Dedifferentiated amniotic fluid mesenchymal stem cell (primary cell): ENCODE data around the gene ZDHHC13.
A peak's percentile ranks its signal among the peaks of the same experiment; 100 is the strongest.

Experiments
- DNase-seq: peaks from one replicate; pipeline ENCODE4 v3.0.0-alpha.2; 2016; ENCODE audit errors: extremely low spot score

The ZDHHC13 gene, protein sequence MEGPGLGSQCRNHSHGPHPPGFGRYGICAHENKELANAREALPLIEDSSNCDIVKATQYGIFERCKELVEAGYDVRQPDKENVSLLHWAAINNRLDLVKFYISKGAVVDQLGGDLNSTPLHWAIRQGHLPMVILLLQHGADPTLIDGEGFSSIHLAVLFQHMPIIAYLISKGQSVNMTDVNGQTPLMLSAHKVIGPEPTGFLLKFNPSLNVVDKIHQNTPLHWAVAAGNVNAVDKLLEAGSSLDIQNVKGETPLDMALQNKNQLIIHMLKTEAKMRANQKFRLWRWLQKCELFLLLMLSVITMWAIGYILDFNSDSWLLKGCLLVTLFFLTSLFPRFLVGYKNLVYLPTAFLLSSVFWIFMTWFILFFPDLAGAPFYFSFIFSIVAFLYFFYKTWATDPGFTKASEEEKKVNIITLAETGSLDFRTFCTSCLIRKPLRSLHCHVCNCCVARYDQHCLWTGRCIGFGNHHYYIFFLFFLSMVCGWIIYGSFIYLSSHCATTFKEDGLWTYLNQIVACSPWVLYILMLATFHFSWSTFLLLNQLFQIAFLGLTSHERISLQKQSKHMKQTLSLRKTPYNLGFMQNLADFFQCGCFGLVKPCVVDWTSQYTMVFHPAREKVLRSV

DNA sequence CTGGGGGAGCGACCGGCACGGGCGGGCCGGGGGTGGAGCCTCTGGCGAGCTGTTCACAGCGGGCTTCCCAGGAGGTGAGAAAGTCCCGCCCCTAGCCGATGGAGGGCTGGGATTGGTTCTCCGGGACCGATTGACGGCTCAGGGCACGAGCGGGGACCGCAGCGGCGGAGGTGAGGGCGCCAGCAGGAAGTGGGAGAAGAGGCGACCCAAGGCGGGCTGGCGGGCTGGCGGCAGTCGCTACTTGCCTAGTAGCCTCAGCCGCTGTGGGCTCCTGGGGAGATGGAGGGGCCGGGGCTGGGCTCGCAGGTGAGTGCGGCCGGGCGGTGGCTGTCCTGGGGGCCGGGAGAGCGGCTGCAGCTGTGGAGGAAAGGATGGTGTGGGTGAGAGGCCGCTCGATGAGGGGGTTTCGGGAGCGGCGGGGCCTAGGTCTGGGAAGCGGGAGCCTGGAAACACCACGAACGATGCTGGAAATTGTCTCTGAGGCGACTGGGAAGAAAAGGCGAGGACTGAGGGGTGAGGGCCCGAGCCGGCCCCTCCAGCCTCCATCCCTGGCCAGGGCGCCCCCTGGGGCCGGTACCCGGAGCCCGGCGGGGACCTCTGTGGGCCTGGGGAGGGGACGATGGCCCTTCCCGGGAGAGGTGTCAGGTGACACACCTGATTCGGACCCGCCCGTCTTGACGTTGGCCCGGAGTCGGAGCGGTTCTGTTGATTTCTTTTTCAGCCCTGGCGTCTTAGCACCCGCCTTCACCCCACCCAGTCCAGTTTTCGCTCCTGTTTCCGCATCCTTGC lies at the start of gene ZDHHC13:
Gene ZDHHC13, plus strand, starts transcription at position 198 of the 789 bp plus-strand sequence. Its CDS starts 82 bp downstream, at position 280.
- peak; percentile 86 for DNase-seq

DNA sequence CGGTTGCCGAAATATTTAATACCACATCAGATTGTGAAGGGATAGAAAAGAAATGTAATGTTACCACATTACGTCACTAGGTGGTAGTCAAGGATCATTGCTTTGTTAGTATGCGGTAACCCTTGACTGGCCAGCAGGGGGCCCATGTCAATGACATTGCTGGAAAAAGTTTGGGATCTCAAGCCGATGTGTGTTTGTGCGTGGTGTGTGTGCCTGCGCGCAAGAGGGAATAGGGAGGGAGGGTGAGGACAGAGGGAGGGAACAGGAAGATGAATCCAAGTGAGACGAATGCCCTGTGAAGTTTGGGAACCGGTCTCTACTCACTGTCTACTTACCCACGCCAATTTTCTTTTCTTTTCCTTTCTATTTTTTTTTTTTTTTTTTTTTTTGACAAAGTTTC lies 45.7 kb upstream of the ZDHHC13 start:
- DNase-seq = peak; percentile 86

DNA sequence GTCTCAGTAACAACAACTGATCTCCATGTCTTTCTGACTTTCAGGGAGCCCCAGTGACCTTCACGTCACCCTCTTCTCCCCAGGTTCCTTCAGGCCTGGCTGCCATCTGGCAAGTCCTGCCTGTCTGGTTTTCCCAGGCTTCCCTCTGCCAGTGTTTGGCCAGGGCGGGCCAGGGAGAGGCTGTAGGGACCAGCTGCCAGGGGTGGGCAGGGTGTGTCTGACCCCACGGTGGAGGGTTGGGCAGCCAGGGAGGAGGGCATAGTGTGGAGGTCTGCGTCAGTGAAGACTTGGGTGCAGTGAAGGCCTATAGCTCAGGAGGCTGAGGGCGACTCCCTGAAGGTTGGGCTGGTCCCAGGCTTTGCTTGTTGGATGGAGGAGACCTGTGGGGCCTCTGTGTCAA lies 44.5 kb upstream of the ZDHHC13 start:
- DNase-seq = no peak

DNA sequence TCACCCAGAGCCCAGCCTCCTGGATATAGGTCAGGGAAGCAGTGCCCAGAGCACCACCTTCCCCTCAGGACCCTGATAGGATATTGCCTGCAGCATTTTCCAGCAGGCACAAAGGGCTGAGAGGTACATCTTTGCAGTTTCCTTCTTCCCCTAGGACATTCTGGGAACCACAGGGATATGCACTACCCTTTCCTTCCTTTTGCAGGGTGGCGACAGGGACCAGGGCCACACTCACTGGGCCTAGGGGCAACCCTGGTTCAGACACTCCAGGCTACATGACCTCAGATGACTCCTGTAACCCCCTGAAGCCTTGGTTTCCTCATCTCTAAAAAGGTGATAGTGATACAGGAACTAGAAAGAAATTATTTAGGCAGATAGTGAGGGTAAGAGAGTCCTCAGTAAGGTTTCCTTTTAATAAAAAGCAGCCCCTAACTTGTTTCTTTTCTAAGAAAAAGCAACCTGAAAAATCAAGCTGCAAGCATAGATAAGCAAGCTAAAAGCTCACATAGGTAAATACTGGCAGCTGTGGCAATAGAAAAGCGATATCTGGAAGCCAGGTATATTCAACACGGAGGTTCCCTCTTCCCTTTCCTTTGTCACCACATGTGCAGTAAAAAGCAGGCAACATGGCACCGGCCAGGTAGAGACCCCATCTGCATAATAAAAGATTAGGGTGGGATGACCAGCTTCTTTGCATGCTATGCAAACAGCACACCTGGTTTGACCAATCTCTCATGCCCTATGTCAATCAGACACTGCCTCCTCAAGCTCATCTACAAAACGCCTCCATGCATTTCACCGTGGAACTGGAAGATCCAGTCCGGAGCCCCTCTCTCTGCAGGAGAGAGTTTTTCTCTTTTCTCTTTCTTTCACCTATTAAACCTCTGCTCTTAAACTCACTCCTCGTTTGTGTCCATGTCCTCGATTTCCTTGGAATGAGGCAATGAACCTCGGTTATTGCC lies 43.2 kb upstream of the ZDHHC13 start:
- DNase-seq = no peak

DNA sequence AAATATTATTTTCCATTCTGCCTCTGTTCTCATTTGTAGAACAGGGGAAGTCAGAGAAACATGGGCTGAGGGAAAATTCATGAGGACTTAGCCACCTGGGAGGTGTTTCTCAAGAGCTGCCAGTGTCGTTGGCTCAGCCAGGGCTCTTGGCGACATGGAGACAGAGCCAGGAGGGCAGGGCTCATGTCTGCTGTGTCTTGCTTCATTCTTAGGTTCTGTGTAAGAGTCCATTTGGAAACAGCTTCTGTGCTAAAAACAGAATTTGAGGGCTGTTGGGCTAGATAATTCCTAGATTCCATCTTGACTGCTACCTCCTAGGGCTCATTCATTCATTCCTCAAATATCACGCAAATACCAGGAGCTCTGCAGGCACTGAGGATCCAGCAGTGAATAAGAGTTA lies 41.3 kb upstream of the ZDHHC13 start:
- DNase-seq = no peak

DNA sequence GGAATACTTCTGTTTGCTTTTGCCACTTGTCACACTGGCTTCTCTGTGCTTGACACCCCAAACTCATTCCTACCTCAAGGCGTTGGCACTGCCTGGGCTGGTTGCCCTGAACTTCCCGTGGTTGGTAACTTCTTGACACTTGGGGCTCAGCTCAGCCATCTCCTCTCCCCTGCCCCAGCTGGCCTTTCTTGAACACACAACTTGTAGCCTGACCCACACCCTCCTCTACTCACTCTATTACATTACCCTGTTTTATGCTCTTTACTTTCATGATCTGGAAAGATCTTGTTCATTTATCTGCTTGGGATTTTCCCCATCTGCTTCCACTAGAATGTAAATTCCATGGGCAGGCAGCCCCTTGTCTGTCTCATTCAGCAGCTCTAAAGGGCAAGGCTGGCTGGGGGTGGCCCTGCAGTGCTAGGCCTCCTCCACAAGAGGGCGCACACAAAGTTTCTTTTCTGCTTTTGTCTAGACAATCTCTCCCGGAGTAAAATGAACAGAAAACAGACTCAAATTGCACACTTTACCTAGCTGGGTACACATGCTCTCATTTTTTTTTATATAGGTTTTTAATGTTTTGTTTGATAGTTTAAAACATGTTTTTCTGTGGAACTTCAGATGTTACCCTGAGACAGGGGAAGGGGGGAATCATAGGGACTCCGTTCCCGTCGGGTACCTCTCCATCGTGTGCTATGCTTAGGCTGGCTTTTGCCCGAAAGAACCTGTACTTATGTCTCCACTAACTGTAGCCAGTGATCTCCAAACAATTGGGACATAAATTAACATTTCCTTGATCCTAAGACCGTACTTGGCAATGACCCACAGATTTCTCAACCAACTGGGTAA lies 40.0 kb upstream of the ZDHHC13 start:
- peak; percentile 49 for DNase-seq

DNA sequence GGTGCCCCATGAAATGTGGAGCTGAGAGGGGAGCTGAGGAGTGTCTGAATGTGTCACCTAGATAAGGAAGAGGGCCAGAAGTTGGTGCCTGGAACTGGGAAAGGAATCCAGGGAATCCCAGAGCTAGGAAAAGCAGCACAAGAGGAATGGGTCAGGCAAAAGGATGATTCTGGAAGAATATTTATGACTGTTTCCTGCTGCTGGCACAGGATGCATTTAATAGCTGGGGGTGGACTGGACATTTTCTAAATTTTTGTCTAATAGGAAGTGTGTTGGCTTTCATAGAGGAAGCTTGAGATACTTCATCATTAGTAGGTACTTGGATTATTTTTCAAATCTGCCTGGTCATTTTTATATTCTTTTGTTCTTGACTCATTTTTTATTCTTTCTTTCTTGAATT lies 39.0 kb upstream of the ZDHHC13 start:
- no peak for DNase-seq

DNA sequence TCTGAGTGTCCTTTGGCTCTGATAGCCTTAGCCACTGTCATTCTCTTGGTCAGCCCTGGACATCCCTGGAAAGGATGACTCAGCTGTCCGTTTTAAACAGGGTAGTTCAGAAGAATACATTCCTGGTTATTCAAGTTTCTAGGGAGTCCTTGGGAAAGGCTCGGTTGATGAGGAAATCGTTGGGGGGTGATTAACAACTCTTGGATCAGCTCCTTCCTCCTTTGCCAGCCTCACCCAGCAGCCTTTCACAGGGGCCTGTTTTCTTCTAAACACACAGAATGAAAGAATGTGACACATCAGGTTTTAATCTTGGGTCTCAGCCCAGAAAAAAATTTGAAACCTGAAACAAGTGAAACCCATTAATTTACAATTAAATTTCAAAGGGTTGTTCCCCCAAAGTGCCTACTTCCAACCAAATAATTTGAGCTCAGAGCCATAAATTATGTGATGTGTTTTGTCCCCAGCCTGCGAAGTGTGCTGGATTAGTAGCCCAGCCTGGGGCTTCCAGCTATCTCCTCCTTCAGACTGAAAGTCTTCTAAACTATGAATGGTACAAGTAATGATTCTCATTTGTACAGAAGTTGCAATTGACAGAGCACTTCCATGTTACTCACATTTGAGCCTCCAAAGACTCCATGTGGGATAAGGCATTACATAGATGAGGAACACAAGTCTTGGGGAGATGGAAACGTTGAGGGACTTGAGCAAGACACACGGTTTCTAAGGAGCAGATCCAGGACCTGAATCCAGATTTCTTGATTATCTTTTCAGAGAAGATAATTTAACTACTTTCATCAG lies 37.1 kb upstream of the ZDHHC13 start:
- peak; percentile 56 for DNase-seq

DNA sequence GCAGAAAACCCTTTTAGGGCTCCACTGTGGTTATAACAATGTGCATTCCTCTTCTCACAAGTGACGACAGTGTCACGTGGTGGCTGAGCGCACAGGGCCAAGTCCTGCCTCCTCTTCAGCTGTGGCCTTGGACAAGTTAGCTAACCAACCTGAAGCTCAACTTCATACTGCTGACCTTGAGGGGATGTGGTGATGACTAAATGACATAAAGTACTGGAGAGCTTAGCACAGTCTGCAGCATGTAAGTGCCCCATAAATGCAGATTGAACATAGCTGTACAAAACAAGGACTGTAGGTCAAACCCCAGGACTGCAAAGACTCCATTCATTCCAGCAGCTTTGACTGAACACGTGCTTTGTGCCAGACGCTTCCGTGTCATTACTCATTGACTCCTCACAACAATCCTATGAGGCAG lies 36.4 kb upstream of the ZDHHC13 start:
- DNase-seq = no peak

DNA sequence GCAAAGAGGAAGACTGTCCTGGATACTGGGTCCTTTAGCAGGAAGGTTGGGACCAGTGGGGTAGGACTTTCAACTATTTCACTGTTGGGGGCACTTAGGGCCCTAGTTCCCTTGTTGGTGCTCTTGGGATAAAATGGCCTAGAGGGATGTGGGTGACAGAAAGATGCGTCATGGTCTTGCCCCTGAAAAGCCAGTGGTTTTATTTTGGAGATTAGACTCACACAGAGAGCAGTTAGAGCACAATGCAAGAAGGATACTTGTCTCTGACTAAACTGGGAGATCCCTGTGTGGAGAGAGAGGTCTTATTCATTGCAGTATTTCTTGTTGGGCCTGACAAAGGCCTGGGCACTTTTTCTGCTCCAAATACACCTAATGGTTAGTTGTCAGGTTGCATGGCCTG lies 33.8 kb upstream of the ZDHHC13 start:
- no peak for DNase-seq

DNA sequence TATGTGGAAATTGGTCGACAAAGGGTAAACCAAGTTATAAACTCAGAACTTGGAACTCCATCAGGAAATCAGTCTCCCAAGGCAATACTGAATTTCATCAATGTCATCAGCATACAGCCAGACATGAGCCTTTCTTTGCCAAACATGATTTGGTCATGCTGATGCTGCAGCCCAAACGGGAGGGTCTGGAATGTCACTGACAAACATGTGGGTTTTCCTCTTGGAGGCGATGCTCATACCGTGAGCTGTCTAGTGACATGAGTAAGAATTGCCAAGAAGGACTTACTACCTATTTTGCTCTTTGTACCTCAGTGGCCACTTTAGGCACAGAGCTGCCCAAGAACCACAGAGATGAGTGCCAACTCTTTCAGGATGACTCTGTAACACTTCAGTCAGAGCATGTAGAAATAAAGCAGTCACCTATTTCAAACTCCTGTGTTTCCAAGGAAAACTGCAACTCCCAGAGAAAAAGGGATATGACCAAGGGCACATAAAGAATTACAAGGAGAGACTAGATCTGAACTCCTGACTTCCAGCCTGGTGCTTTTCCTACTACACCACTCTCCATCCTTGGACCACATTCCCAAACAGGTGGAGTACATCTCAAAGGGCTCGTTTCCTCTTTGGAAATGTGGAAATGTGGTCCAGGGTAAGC lies 32.2 kb upstream of the ZDHHC13 start:
- no peak for DNase-seq

DNA sequence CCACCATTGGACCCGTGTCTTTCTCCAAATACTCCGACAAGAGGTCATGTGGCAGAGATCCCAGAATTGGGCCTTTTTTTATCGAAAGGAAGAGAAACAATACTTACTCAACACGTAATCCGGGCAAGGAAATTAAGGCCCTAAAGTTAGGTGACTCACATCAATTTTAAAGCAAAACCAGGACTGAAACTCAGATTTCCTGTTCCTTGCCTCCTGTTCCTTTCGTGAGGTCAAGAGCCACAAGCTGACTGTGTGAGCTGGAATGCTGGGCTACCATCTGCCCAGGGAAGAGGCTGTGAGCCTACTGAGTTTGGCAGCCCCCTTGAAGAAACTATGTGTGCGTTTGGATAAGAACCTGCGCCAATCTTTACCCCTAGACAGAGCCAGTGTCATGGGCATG lies 29.3 kb upstream of the ZDHHC13 start:
- peak; percentile 19 for DNase-seq

DNA sequence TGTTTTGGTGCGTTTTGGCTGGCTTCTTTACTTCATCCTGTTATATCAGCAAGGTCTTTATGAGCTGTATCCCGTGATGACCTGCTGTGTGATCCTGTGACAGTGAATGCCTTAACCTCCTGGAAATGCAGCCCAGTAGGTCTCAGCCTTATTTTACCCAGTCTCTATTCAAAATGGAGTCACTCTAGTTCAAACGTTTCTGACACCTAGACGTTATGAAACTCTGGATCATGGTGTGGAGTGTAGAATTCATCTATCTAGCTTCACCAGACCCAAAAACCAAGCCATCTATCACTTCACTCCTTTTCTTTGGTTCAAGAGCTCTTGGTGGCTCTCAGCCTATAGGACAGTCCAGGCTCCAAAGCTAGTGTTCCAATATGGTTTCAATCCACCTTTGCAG lies 28.2 kb upstream of the ZDHHC13 start:
- no peak for DNase-seq

DNA sequence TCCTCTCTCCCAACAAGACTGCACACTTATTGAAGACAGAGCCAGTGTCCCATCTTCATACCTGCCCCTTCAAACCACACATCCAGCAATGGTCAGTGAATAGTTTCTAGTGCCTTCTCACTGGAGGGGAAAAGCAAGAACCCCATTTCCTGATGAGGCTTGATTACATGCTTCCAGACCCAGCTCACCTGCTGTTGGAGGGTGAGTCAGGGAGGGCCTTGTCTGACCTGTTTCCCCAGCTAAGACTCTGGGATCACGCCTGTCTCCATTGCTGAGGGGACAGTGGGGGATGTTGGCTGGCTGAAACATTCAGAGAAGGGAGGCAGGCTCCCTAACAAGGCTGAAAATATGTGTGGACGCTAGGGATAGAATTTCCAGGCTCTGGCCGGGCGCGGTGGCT lies 27.5 kb upstream of the ZDHHC13 start:
- no peak for DNase-seq

DNA sequence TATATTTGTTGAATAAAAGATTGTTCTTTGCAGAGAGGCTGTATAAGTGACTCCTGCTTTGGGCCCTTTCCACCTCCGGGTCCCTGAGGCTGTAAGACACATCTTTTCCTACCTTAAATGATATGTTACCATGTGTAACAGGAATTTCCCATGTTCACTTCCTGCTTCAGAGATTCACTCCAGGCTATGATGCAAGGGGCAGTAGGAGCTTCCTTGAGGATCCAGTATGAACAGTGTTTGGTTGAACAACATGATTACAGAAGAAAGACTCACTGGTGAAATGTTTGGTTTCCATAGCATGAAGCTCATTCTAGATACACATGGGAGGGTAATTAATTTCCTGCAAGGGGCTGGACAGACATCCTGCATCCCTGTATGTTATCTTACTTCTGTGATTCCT lies 25.6 kb upstream of the ZDHHC13 start:
- DNase-seq = no peak

DNA sequence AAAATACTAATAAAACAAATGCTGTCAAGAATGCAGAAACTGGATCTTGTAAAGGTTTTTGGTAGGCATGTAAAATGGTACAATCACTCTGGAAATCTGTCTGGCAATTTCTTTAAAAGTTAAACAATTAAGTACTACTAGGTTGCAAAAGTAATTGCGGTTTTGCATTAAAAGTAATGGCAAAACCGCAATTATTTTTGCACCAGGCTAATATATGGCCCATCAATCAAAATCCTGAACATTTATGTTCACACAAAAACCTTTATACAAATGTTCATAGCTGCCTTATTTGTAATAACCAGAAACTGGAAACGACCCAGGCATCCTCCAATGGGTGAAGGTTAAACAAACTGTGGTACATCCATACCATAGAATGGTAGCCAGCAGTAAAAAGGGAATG lies 24.6 kb upstream of the ZDHHC13 start:
- DNase-seq = no peak

DNA sequence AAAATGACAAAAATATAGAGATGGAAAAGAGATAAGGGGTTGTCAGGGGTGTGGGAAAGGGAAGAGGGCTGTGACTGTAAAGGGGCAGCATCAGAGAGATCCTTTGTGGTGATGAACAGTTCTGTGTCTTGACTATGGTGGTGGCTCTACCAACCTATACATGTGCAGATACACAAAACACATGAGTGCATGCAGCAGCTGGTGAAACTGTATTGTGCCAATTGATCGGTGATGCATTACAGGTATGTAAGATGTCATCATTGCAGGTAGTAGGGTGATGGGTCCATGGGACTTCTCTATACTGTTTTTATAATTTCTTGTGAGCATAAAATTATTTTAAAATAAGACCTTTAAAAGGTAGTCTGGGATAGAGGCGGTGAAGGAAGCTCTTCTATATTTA lies 24.1 kb upstream of the ZDHHC13 start:
- DNase-seq = no peak

DNA sequence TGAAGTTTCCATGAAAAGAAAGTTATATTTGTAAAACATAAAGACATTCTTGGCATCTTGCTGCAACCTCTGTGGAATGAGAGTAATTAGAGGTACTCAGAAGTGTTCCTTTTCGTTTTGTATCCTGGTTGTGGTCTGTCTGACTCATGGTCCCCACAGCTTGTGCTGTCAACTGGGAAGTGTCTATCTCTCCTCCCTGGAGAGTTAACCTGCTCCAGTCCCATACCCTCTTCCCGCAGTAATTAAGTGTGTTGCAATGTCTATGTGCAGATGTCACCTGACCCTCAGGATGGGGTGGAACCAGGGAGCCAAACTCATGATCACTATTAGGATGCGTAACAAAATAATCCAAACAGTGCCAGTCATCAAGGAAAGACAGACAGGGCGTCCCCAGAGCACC lies 23.0 kb upstream of the ZDHHC13 start:
- DNase-seq = no peak

DNA sequence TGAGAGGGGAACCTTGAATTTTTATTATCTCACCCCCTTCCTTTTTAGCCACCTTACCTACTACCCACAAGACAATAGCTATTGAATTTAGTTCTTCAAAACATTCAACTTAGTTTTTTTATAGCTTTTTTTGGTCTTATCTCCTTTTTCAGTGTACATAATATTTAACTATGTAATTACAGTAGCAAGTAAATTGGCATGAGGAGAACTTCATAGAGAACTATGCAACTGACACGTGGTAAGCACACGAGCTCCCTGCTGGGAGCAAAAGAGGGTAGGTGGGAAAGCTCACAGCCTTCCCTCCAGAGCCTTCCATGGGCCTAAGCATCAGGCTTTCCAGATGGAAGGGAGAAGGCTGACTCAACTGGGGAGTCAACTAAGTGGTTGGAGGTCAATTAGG lies 22.1 kb upstream of the ZDHHC13 start:
- no peak for DNase-seq
